Stimulated activated CD4-positive, alpha-beta T cell treated with anti-CD3 and anti-CD28 coated beads, Interleukin-4, amount 100 ng/mL, for 24 hours (primary cell): ENCODE measurements around the gene ERN2.
A peak's percentile ranks its signal among the peaks of the same experiment; 100 is the strongest.

Experiments
- DNase-seq: peaks from one replicate; pipeline ENCODE4 v3.0.0-alpha.2; 2020

ERN2 gene

DNA sequence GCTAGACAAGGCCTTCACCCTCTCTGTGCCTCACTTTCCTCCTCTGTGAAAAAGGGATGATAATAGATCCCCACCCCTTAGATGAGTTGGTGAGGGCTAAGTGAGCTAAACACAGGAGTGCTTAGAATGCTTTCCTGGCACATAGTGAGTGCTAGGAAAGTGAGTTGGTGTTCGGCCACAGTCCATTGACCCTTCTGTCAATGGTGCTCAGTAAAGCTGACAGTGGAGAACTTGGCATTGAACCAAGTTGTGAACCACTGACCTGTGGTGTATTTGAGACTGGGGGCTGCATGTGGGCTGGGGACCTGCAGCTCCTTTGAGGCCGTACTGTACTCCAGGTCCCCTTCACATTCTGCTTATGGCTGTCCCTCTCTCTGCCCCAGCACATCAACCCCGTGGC lies 29.5 kb downstream of the ERN2 start:
- no peak for DNase-seq

DNA sequence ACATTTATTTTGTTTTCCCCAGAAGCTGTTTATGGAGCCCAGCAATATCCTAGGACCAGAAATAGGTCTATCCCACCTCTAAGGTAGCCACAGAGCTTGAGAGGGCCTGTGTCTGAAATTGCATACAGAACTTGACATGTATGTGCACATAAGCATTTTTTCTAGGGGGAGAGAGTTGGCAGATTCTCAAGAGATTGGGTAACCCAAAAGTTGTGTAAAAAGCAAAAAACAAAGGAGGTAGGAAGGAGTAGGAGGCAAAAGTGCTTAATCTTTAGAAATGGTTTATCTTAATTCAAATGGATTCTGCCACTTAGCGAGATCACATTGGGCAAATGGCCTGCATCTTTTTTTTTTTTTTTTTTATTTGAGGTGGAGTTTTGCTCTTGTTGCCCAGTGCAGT lies 30.8 kb downstream of the ERN2 start:
- DNase-seq = no peak

DNA sequence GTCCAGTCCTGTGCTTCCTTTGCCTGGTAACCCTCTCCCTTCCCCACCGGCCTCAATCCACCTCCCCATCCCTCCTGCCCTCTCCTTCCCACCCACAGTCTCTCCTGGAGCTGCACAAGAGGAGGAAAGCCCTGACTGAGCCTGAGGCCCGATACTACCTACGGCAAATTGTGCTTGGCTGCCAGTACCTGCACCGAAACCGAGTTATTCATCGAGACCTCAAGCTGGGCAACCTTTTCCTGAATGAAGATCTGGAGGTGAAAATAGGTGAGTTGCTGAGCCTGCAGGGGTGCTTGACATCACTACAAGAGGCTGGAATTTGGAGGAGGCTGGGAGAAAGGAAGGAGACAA lies 33.1 kb downstream of the ERN2 start:
- no peak for DNase-seq

DNA sequence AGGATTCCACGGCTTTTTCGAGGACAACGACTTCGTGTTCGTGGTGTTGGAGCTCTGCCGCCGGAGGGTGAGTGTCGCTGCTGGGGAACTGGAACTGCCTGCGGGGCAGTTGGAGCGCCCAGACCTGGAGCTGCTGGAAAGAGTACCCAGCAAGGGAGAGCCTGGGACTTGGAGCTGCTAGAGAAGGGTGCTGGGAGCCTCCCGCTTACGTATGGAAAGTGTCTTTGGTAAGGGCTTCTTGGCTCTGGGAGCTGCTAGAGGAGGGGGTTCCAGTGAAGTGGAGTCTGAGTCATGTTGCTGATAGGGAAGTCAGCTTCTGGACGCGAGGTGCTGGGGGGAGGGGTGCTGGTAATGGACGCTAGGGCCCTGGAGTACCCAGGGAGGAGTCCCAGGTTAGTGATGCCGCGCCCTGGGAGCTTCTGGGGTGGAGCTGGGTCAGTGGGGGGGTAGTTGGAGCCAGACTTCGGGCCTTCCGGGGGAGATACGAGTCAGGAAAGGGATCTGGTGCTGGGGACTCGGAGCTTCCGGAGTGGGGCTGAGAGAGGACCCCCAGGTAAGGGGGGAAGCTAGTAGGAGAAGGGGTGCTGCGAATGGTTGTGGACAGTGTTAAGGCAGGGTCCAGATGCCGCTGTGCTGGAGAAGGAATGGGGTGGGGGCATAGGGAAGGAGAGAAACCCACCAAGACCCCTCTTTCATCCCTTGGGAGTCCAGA lies 33.6 kb downstream of the ERN2 start:
- no peak for DNase-seq

DNA sequence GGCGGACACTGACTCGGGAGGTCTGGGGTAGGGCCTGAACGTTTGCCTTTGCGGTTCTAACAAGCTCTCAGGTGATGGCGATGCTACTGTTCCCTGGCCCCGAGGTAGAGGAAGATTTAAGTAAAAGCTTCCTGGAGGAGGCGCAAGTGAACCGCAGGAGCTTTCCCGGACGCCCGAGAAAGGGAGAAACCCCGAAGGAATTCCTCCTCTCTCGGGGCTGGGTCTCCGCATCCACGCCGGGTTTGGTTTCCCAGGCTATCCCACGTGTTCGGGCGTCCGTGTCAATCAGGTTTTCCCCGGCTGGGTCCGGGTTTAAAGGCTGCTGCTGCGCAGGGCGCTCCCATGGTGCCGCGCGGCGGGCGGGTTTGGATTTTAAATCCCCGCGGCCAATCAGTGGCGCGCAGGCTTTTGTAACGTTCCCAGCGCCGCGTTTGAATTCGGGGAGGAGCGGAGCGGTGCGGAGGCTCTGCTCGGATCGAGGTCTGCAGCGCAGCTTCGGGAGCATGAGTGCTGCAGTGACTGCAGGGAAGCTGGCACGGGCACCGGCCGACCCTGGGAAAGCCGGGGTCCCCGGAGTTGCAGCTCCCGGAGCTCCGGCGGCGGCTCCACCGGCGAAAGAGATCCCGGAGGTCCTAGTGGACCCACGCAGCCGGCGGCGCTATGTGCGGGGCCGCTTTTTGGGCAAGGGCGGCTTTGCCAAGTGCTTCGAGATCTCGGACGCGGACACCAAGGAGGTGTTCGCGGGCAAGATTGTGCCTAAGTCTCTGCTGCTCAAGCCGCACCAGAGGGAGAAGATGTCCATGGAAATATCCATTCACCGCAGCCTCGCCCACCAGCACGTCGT lies 34.4 kb downstream of the ERN2 start, which contains the start of gene PLK1:
Gene PLK1, plus strand, starts transcription at position 460 of the 844 bp plus-strand sequence. Its CDS starts 44 bp downstream, at position 504.
- DNase-seq = peak; percentile 79

DNA sequence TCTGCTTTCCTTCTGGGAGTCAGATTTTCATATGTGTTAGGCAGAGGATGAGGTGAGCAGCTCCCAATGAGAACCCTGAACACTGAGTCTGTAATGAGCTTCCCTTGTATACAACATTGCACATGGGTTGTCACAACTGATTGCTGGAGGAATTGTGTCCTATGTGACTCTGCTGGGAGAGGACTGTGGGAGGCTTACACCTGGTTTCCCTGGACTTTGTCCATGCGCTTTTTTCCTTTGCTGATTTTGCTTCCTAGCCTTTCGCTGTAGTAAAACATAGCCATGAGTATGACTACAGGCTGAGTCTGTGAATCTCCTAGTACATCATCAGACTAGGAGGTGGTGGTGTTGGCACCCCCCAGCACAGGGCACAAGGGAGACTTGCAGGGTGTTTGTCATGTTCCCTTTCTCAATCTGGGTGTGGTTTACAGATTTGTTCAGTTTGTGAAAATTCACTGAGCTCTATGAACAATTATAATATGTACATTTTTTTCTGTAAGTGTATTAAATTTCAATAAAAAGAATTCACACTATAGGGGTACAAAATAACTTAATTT lies 36.0 kb downstream of the ERN2 start:
- no peak for DNase-seq

DNA sequence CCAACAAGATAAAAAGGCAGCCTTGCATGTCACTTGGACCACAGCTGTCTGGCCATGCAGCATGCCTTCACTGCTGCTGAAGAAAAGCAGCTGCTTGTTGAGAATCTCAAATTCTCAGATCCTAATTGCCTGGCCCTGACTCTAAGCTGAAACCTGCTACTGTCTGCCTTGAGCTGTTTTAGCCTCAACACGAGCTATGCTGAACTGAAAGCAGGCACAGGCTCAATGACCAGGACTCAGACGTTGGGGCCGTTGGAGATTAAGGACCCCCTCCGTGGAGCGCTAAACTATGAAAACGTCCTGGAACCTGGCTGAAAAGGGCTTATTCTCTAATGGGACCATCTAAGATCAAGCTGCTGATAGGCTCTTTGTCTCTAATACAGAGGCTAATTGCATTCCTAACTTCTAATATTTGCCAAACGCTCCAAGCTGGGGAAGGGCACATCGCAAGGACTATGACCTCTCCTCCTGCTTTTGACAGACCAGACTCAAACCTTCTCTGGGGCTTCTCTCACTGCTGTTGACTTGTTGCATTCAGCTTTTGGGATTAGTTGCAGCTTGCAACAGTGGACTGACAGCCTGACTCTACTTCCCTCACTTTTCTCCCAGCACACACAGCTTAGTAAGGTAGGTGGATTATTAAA lies 38.9 kb downstream of the ERN2 start:
- no peak for DNase-seq

DNA sequence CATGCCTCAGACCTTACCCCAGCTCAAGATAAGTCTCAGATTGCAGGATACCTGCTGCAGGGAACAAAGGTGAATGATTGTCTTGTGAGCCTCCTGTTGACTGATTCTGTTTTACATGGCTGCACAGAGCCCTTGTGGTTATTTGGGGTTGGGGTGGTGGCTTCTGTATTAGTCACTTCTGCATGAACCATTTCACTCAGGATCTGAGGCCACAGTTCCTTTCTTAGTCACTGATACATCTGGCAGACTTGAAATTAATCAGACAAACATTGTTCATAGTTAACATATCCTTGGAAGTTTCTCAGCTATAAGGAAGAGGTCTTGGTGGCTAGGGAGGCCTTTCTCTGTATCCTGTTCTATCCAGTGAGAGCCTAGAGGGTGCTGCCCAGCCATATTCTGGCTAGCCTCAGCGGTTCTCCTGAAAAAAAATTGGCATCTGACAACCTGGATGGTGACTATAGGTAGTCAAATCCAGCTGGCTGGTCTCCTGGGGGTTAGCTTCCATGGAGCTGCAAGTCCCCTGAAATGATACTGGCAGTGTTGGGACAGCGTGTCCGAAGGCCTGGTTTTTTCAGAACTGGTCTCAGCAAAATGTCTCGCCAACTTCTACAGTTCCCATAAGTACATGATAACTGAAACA lies 42.8 kb downstream of the ERN2 start:
- peak; percentile 62 for DNase-seq

DNA sequence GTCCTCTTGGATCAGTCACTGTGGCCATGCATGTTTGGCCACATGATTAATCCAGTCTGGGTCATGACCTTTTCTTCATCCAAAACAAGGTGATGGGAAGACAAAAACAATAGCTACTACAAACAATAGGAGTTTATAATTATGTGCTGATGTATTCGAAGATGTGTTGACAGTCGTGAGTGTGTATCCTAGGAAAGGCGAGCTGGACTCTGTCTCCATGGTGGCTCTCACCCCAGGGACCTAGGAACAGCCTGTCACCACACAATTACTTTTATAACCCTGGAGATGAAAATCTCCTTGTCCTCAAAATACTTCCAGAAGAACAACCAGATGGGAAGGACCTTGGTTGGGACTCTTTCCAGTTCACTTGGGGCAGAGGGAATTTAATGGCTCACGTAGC lies 44.1 kb downstream of the ERN2 start:
- no peak for DNase-seq

DNA sequence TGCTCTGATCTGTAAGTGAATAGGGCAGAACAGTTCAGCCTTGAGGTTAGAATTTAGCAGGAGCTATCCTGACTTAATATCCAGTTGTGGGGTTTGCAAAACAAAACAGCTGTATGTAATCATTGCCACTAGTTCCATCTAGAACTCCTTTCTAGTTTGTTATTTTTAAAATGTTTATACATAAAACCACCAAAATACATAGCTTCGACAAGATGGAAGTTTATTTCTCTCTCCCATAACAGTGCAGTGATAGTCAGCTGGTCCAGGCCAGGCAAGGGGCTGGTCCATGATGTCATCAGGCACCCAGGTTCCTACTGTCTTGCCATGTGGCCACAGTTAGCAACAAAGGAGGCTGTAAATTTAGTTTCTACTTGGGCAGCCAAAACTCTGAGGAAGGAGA lies 44.8 kb downstream of the ERN2 start:
- DNase-seq = no peak

DNA sequence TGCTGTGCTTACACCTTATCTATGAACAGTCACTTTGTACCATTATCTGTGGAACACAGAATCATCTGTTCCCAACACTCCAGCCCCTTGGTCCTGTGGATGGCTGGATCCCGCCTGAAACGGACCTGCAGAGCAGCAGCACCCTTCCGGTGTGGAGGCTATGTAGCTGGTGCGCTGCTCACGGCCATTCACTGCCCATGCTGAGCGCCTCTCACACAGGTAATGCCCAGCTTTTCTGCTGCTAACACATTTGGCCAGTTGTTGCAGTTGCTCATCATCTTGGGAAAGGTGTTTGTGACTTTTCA lies 45.7 kb downstream of the ERN2 start:
- DNase-seq = no peak

DNA sequence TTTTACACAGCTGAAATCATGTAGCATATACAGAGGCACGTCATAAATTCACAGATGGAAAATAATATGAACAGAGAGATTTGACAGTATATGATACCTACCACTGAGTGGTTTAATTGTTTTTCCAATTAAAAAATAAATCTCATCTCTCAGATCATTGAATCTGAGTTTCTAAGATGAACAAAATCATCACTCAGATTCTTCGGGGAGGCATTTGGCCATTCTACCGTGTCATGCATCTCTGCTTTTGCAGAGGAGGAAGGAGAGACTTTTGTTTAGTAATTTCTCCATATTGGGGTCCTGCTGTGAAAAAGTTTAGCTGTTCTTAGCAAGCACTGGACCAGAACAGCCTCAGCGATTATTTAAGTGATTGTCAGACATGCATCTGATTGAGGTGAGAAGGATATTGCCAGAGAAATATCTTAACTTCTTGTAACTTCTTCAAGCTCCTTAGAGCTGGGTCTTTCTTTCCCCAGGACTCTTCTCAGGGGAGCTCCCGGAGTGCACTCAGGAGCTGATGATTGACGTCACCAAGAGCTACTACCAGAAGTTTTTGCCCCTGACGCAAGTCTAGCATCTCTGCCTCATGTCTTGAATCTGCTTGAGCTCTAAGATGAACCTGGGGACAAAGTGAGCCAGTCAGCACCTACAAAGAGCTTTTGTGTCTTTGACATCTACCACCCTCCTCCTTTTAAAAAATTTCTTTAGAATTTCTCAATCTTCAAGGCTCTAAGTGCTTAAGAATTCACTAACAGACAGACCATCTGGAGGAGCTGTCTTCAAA lies 46.3 kb downstream of the ERN2 start:
- DNase-seq = no peak

DNA sequence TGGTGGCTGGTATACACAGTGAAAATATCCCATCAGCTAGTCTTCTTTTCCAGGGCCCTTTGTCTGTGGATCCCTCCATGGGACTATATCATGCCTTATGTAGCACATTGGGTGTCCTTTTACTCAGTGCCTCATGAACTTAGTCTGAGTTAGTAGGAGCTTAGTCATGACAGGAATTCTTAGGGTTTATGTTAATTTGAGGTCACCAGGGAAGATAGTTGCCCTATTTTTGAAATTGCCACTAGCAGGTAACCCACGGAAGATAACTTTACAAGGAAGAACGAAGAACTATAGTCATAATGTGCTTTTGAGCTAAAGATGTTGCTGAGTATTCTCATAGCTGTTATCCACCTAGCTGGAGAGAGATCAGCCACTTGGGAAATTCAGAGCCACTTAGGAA lies 49.1 kb downstream of the ERN2 start:
- no peak for DNase-seq

DNA sequence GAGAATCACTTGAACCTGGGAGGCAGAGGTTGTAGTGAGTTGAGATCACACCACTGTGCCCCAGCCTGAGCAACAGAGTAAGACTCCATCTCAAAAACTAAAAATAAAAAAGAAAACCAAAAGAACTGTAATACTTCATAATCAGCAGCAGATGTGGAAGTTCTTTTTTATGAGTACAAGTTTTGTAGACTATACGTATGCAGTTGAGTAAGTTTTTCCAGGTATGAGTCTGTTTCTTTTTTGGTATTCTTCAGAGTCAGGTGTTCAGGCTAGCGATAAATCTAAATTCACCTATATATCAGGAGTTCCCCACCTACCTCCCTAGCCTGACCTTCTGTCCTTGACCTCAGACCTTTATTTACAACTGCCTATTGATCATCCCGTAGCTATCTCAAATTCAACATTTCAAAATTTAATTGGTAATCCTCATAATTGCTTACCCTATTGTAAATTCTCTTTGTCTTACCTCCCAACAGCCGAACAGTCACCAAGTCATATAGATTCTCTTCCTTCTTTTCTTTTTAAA lies 61.0 kb downstream of the ERN2 start:
- DNase-seq = no peak

DNA sequence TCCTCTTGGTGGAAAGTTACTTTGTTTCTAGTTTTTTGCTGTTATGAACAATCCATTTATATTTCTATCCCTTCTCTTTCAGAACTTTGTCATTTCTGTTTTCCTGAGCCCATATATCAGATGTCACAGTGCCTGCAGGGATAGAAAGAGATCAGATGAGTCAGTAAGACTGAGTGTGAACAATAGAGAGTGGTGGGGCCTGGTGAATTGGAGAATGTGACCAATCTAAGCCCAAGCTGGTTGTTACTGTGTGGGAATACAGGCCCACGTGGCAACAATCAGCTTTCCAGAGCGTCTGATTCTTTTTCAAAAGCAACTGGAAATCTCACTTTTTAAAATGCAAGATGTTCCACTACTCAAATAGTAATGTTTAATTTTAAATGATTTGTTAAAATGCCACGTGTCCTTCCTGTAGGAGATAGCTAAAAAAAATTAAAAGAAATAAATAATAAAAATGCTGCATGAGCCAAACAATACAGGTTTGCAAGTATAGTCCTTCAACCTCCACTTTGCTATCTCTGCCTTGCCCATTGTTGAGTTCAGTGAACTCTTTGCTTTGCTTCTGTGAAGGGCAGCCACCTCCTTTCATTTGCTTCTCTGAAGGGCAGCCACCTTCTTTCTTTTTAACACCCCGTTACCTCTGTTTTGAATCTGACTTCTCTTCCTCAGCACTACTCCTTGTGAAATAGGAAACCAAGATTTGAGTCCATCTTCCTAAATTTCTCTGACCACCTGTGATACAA lies 62.2 kb downstream of the ERN2 start:
- no peak for DNase-seq

DNA sequence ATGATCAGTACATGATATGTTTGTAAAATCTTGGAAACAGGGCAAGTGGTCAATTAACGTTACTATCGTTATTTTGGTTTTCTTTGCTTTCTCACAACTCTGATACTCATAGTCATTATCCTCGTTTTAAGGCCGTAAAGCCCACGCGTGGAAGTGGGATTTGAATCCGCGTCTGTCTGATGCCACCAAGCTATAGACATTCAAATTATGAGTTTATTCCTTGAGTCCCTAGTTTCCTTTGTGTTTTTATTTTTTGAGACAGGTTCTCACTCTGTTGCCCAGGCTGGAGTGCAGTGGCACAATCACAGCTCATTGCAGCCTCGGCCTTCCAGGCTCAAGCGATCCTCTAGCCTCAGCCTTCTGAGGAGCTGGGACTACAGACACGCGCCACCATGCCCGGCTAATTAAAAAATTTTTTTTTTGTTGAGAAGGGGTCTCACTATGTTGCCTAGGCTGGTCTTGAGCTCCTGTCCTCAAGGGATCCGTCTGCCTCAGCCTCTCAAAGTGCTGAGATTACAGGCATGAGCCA lies 70.7 kb downstream of the ERN2 start:
- no peak for DNase-seq

DNA sequence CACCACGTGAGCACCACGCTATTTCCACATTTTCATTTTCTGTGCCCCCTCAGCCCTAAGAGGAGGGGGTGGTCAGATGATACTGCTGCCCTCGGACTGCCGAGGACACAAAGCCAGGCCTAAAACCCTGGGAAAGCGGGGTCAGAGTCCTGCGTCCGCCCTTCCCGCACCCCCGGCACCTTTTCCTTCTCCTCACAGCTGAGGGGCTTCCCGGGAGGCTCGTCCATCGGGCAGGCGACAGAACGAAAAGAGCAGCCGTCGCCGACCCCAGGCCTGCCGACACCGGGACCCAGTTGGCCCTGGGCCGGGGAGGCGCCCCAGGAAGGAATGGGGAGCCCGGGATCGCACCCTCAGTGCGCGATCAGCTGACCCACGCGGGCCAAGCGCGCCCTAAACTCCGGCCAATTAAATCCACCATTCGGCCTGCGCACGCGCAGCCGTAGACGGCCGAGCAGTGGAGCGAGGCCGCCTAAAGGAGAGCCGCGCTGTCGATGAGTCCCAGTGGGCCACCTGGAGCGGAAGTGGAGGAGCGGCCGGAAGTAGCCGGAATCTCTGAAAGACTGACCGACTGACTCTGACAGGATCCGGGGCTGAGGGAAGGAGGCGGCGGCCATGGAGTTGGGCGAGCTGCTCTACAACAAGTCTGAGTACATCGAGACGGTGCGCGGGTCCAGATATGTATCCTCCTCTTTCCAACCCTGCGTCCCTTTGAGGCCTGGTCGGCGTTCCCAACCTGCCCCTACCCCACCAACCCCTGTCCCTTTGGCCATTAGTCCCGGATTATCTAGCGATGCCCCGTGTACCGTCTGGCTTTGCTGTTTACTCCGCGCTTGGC lies 71.9 kb downstream of the ERN2 start, which contains the start of the genes DCTN5 and PALB2:
Gene DCTN5, plus strand, starts transcription at position 536 of the 835 bp plus-strand sequence. Its CDS starts 77 bp downstream, at position 613.
Gene PALB2, minus strand, starts transcription at position 380 of the 835 bp plus-strand sequence. Its CDS starts 153 bp downstream, at position 227.
- peak; percentile 90 for DNase-seq

DNA sequence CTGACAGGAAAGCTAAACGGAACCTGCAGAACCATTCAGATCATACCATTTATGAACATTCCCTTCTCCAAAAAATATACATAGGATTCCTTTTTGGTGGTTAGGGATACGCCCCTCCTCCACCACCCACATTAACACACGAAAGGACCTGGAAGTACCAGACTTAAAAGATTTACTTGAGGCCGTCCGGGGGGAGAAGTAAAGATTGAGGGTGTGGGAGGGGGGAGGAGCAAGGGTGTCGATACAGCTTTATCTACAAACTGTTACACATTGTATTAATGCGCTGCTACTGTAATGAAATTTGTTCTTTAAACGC lies 72.4 kb downstream of the ERN2 start:
- peak; percentile 20 for DNase-seq
